Spleen (tissue), 11 donors: Measurements from ENCODE around the gene CHRM4. TPM values are rescaled to one million over a fixed set of nuclear protein-coding genes. Genes with fewer than 3 reads are reported as not detected.

Source experiments
- DNase-seq: peaks from one replicate; pipeline ENCODE4 v3.0.0-alpha.2; 2020
- H3K27ac ChIP-seq, 8 donors: fragments of 200-600 bp; sonication (generic) in 7 of 8; 1 replicate in 4 of 8; 2 replicates in 4 of 8; pipeline versions ENCODE4 v1.5.0 to v1.8.0; 2016 to 2021; ENCODE audit warnings: inconsistent platforms in 4 of 8, mild to moderate bottlenecking in 4 of 8, moderate library complexity in 1 of 8
- H3K27me3 ChIP-seq, 7 donors: fragments of 200-600 bp; sonication (generic) in 6 of 7; replicated peaks in 1 of 7; 1 replicate in 4 of 7; 2 replicates in 3 of 7; pipeline versions ENCODE4 v1.5.0 to v1.8.0; 2016 to 2021; ENCODE audit warnings: inconsistent platforms in 3 of 7, mild to moderate bottlenecking in 1 of 7
- H3K36me3 ChIP-seq, 6 donors: fragments of 200-600 bp; sonication (generic) in 5 of 6; 1 replicate in 4 of 6; 2 replicates in 2 of 6; pipeline versions ENCODE4 v1.5.0 to v1.8.0; 2016 to 2021; ENCODE audit warnings: inconsistent platforms in 2 of 6
- H3K4me1 ChIP-seq, 6 donors: fragments of 200-600 bp; sonication (generic) in 5 of 6; 1 replicate in 3 of 6; 2 replicates in 3 of 6; pipeline versions ENCODE4 v1.5.0 to v1.8.0; 2016 to 2021; ENCODE audit warnings: inconsistent platforms in 3 of 6
- H3K4me3 ChIP-seq, 8 donors: fragments of 200-600 bp; sonication (generic) in 7 of 8; 1 replicate in 4 of 8; 2 replicates in 4 of 8; pipeline versions ENCODE4 v1.5.0 to v1.8.0; 2016 to 2021; ENCODE audit warnings: inconsistent platforms in 4 of 8, mild to moderate bottlenecking in 4 of 8, moderate library complexity in 2 of 8
- H3K9me3 ChIP-seq, 8 donors: fragments of 200-600 bp; sonication (generic) in 7 of 8; 1 replicate in 4 of 8; 2 replicates in 4 of 8; pipeline versions ENCODE4 v1.5.0 to v1.8.0; 2016 to 2021; ENCODE audit warnings: inconsistent platforms in 4 of 8
- POLR2A ChIP-seq, 3 donors: fragments of 450-650 bp; IDR thresholded peaks; one replicate each; pipeline ENCODE4 v1.5.1; 2017; ENCODE audit warnings: antibody characterized with exemption in 3 of 3, mild to moderate bottlenecking in 1 of 3
- POLR2AphosphoS5 ChIP-seq, 3 donors: sonication (generic); formaldehyde crosslinking; IDR thresholded peaks; one replicate each; pipeline ENCODE4 v1.5.1; 2017; ENCODE audit warnings: antibody characterized with exemption in 3 of 3
- WGBS, 5 donors: extraction: QIAGEN DNeasy Blood & Tissue Kit in 3 of 5; methylation state at CpG; one replicate each; pipeline versions ENCODE4 v1.1.5 to v1.1.7; 2013 to 2018; 5-methylcytosine and 5-hydroxymethylcytosine counted together
- intact Hi-C: fragments of 100-400 bp; cut with DNase I; formaldehyde crosslinking; loops from one replicate; pipeline ENCODE4 v1.15.0; 2023; ENCODE audit warnings: low total_unique reads
- polyA plus RNA-seq, 3 donors: library from polyadenylated mRNA; stranded (reverse); fragments of 200-250 nt; gene quantifications; one replicate each; pipeline ENCODE4 v1.2.1, GENCODE V29; 2013
- total RNA-seq, 7 donors: library from RNA; depleted of rRNA in 3 of 7; stranded (reverse); fragments of >200 nt in 3 of 7; fragmentation: NEBNext Ultra II Directional in 4 of 7; extraction: Animal tissue kit (Norgen Biotek cat#: 25700) in 4 of 7; gene quantifications; one replicate each; pipeline versions ENCODE4 v1.1.0 to v1.2.1, GENCODE V29; 2016 to 2021
- TF ChIP-seq, protein P1 (sequence below), 11 experiments: fragments of 200-600 bp in 7 of 11; fragments of 450-650 bp in 4 of 11; sonication (generic) in 4 of 11; IDR thresholded peaks in 8 of 11; conservative IDR thresholded peaks in 3 of 11; 1 replicate in 7 of 11; 2 replicates in 4 of 11; pipeline versions ENCODE4 v1.4.0 to v1.8.0; 2016 to 2021; ENCODE audit warnings: antibody characterized with exemption in 11 of 11, inconsistent platforms in 4 of 11, mild to moderate bottlenecking in 1 of 11
- donor health status: healthy with polysubstance abuse.
- donor health status: DM: no; HTN: no; CAD: no; lungs with moderate emphysema.
- donor health status: DM: no; HTN: no; CAD: no.
- donor health status: Bipolar disorder and iron deficiency.
- donor health status: healthy.
- donor health status: DM: no; HTN: no; CAD: no.
- donor health status: DM: yes; HTN: yes; CAD: no.

CHRM4 gene
- total and polyA plus RNA-seq, 10 donors: 0.06 to 34.1 (median 3.3) TPM

DNA sequence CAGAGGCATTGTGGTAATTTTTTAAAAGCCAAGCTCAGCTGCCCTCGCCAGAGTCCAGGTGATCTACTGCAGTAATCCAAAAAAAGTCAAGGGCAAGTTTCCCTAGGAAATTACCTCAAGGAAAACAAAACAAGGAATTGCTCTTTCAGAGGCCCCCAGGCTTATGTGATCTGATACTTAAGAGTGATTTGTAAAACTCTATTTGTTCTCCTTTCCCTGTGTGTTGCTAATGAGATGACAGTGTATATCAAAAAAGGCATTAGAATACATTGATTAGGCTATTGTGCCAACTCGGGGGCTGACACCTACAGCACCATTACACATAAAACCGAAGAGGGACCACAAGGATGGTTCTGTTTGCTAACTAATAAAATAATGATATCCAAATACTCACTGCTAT lies 44.5 kb upstream of the CHRM4 start:
- no peaks in the 10 kb centered on the region for H3K27me3 ChIP-seq
- no peak overlapping the region for H3K27ac ChIP-seq
- H3K9me3 ChIP-seq: no peaks in the 10 kb centered on the region
- H3K4me1 ChIP-seq: peaks cover 0 to 10% (median 0%) of the 10 kb centered on the region in 6 donors
- intact Hi-C loops: no loop called here
- peaks cover 0 to 68% (median 38%) of the 10 kb centered on the region in 6 donors for H3K36me3 ChIP-seq
- no peak for TF ChIP-seq POLR2AphosphoS5 (IDR thresholded peaks at IDR 0.05)
- TF ChIP-seq, protein P1, sequence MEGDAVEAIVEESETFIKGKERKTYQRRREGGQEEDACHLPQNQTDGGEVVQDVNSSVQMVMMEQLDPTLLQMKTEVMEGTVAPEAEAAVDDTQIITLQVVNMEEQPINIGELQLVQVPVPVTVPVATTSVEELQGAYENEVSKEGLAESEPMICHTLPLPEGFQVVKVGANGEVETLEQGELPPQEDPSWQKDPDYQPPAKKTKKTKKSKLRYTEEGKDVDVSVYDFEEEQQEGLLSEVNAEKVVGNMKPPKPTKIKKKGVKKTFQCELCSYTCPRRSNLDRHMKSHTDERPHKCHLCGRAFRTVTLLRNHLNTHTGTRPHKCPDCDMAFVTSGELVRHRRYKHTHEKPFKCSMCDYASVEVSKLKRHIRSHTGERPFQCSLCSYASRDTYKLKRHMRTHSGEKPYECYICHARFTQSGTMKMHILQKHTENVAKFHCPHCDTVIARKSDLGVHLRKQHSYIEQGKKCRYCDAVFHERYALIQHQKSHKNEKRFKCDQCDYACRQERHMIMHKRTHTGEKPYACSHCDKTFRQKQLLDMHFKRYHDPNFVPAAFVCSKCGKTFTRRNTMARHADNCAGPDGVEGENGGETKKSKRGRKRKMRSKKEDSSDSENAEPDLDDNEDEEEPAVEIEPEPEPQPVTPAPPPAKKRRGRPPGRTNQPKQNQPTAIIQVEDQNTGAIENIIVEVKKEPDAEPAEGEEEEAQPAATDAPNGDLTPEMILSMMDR (IDR thresholded peaks at IDR 0.05 in 8 of 11, conservative IDR thresholded peaks at IDR 0.05 in 3 of 11): no peak
- no peak for TF ChIP-seq POLR2A (IDR thresholded peaks at IDR 0.05)
- 88 to 95% (median 94%) methylated on average over 3 of the region's 3 CpGs for WGBS, 5 donors
- H3K4me3 ChIP-seq: no peak overlapping the region
- DNase-seq: no peak

DNA sequence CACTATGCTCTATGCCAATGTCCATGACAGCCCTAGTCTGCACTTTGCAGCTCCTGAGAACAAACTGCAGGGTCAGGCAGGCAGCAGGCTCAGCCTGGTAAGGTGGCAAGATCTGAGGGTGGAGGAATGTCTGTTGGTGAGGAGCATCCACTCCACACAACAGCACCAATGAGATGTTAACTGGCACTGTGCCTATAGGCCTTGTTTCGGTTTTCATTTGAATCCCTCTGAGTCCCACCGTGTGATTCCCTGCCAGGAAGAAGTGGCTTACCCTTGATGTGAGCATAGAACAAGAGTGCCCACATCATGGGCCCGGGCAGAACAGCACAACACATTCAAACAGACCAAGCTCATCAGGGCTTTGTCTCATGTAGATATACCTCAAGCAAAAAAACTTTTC lies 44.1 kb upstream of the CHRM4 start:
- no peak for DNase-seq
- 58 to 90% (median 72%) methylated on average over 3 of the region's 3 CpGs for WGBS, 5 donors
- intact Hi-C loops: no loop called here
- Histone ChIP-seq H3K9me3 (no peaks in the 10 kb centered on the region), H3K36me3 (peaks cover 0 to 70% (median 41%) of the 10 kb centered on the region in 6 donors), H3K4me1 (peaks cover 0 to 10% (median 0%) of the 10 kb centered on the region in 6 donors), H3K27me3 (no peaks in the 10 kb centered on the region), H3K4me3 (no peak overlapping the region), H3K27ac (no peak overlapping the region)
- no peak for TF ChIP-seq POLR2A (IDR thresholded peaks at IDR 0.05)
- no peak for TF ChIP-seq POLR2AphosphoS5 (IDR thresholded peaks at IDR 0.05)
- TF ChIP-seq, protein P1 (IDR thresholded peaks at IDR 0.05 in 8 of 11, conservative IDR thresholded peaks at IDR 0.05 in 3 of 11): no peak

DNA sequence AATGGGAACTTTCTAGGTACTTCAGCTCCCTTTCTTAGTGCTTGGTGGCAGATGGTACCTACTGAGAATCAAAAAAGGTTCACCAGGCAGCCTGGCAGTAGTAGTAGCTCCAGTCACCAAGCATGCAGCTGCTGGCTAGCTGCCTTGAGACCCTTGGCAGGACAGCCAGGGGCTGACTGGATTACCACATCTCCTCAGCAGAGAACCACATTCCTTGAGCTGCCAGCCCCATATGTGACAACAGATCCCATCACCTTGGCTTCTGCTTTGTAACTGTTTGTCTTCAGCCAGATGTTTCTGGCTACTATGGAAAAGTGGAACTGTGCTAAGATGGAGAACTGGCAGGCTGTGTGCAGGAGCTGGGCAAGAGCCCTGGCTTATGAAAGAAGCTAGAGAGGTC lies 39.6 kb upstream of the CHRM4 start:
- DNase-seq: no peak
- TF ChIP-seq POLR2A (IDR thresholded peaks at IDR 0.05): no peak
- no peak for TF ChIP-seq POLR2AphosphoS5 (IDR thresholded peaks at IDR 0.05)
- TF ChIP-seq, protein P1 (IDR thresholded peaks at IDR 0.05 in 8 of 11, conservative IDR thresholded peaks at IDR 0.05 in 3 of 11): no peak
- intact Hi-C loops: no loop called here
- no peaks in the 10 kb centered on the region for H3K4me1 ChIP-seq
- H3K4me3 ChIP-seq: no peak overlapping the region
- H3K27me3 ChIP-seq: no peaks in the 10 kb centered on the region
- no peak overlapping the region for H3K27ac ChIP-seq
- no peaks in the 10 kb centered on the region for H3K9me3 ChIP-seq
- peaks cover 0 to 98% (median 53%) of the 10 kb centered on the region in 6 donors for H3K36me3 ChIP-seq

DNA sequence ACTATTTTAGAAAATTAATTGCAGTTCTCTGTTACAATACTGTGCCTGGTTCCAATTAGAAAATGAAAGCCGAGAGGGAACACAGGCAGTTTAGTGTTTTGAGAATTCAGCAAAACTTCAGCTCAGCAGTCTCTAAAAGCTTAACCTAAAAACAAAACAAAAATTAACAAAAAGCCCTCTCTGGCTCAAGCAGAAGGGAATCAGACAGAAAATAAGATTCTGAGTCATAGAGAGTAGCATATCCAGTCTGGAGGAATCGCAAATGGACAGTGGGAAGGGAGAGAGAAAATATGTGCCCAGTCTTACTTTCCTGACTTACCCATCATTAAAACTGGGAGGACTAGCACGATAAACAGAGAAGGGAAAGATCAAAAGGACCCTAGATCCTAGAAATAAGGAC lies 38.1 kb upstream of the CHRM4 start:
- intact Hi-C loops: no loop called here
- Histone ChIP-seq H3K4me1 (no peaks in the 10 kb centered on the region), H3K36me3 (peaks cover 0 to 98% (median 49%) of the 10 kb centered on the region in 6 donors), H3K27me3 (no peaks in the 10 kb centered on the region), H3K27ac (no peak overlapping the region), H3K9me3 (no peaks in the 10 kb centered on the region), H3K4me3 (no peak overlapping the region)
- TF ChIP-seq, protein P1 (IDR thresholded peaks at IDR 0.05 in 8 of 11, conservative IDR thresholded peaks at IDR 0.05 in 3 of 11): no peak
- TF ChIP-seq POLR2AphosphoS5 (IDR thresholded peaks at IDR 0.05) (no peak), POLR2A (IDR thresholded peaks at IDR 0.05) (no peak)
- DNase-seq: no peak
- WGBS, 5 donors: 75 to 92% (median 86%) methylated on average over 3 of the region's 3 CpGs
